WTC11 (cell line): Measurements from ENCODE around the gene SLC47A2. TPM values are rescaled to one million over a fixed set of nuclear protein-coding genes. Genes with fewer than 3 reads are reported as not detected.
A peak's percentile ranks its signal among the peaks of the same experiment; 100 is the strongest.

Source experiments
- ATAC-seq: fragments of 200-7000 bp; cut with Tn5 transposase; 2 replicates; pipeline ENCODE4 v1.10.0; 2021; ENCODE audit warnings: mild to moderate bottlenecking, moderate library complexity
- CTCF ChIA-PET: fragments of 300-600 bp; sonication (Branson Sonifier 250); formaldehyde crosslinking; loops from one replicate; lab custom pipeline; 2021; ENCODE audit warnings: antibody characterized with exemption; lab: Charles Lee
- POLR2A ChIA-PET: fragments of 350-600 bp; sonication (Branson Sonifier 250); formaldehyde crosslinking; loops from one replicate; lab custom pipeline; 2021; ENCODE audit warnings: antibody characterized with exemption; lab: Charles Lee
- DNase-seq: peaks from one replicate; pipeline ENCODE4 v3.0.0; 2021; ENCODE audit warnings: low spot score
- H3K27ac Mint-ChIP-seq: 2 replicates; pipeline ENCODE4 v1.8.0; 2021; ENCODE audit warnings: mixed read lengths
- H3K27me3 Mint-ChIP-seq: 2 replicates; pipeline ENCODE4 v1.8.0; 2021; ENCODE audit warnings: low read depth, mild to moderate bottlenecking, moderate library complexity, mixed read lengths
- H3K36me3 Mint-ChIP-seq: 2 replicates; pipeline ENCODE4 v1.8.0; 2021; ENCODE audit warnings: mixed read lengths
- H3K4me1 Mint-ChIP-seq: 2 replicates; pipeline ENCODE4 v1.8.0; 2022; ENCODE audit warnings: mixed read lengths
- H3K4me3 Mint-ChIP-seq: 2 replicates; pipeline ENCODE4 v1.8.0; 2021; ENCODE audit warnings: mild to moderate bottlenecking, moderate library complexity, mixed read lengths
- H3K9me3 Mint-ChIP-seq: 2 replicates; pipeline ENCODE4 v1.8.0; 2021; ENCODE audit warnings: mixed read lengths
- E2F1 ChIP-seq: sonication (generic); formaldehyde crosslinking; IDR thresholded peaks from 2 replicates; pipeline ENCODE4 v1.8.0; 2022; ENCODE audit warnings: mild to moderate bottlenecking, missing genetic modification reagents
- GABPB1 ChIP-seq: sonication (generic); formaldehyde crosslinking; IDR thresholded peaks from 2 replicates; pipeline ENCODE4 v1.8.1; 2023; ENCODE audit warnings: mild to moderate bottlenecking, missing genetic modification reagents
- NFE2L1 ChIP-seq: sonication (generic); formaldehyde crosslinking; IDR thresholded peaks from 2 replicates; pipeline ENCODE4 v1.8.1; 2023; ENCODE audit warnings: missing genetic modification reagents
- NFYB ChIP-seq: sonication (generic); formaldehyde crosslinking; conservative IDR thresholded peaks from 2 replicates; pipeline ENCODE4 v1.8.0; 2022; ENCODE audit warnings: low read depth, missing genetic modification reagents
- NR1H2 ChIP-seq: sonication (generic); formaldehyde crosslinking; IDR thresholded peaks from 2 replicates; pipeline ENCODE4 v1.9.0; 2021; ENCODE audit warnings: mild to moderate bottlenecking, moderate library complexity, missing genetic modification reagents
- TP53 ChIP-seq: sonication (generic); formaldehyde crosslinking; IDR thresholded peaks from 2 replicates; pipeline ENCODE4 v1.8.1; 2023; ENCODE audit warnings: mild to moderate bottlenecking, missing genetic modification reagents
- ZNF219 ChIP-seq: sonication (generic); formaldehyde crosslinking; IDR thresholded peaks from 2 replicates; pipeline ENCODE4 v1.8.0; 2023; ENCODE audit warnings: missing genetic modification reagents, mild to moderate bottlenecking, borderline replicate concordance
- total RNA-seq: library from RNA; stranded (reverse); gene quantifications from 3 replicates; pipeline ENCODE4 v1.2.3, GENCODE V29; 2021
- TF ChIP-seq, protein P1 (sequence below): fragments of 250-450 bp; sonication (Bioruptor Pico); IDR thresholded peaks from 2 replicates; pipeline ENCODE4 v1.9.0; 2021; ENCODE audit warnings: mild to moderate bottlenecking, borderline replicate concordance
- TF ChIP-seq, protein P2 (sequence below): sonication (generic); formaldehyde crosslinking; IDR thresholded peaks from 2 replicates; pipeline ENCODE4 v1.8.1; 2022; ENCODE audit warnings: mild to moderate bottlenecking, moderate library complexity, missing genetic modification reagents
- TF ChIP-seq, protein P3 (sequence below): fragments of 250-450 bp; sonication (Bioruptor Pico); IDR thresholded peaks from 2 replicates; pipeline ENCODE4 v1.9.0; 2021; ENCODE audit warnings: mild to moderate bottlenecking

The SLC47A2 gene
- total RNA-seq, 1 experiment from 2014 or later: not detected

- ATAC-seq: no peak
- no peaks in the 10 kb centered on the region; the same call in none of the 2 replicates for H3K27me3 Mint-ChIP-seq
- ChIA-PET POLR2A (no interaction called here), CTCF (interaction anchor here (2.5 to 2.8 kb wide), 2 partner anchors 11 to 15 kb away, joined by 10 to 21 read pairs; no protein-coding TSS in a partner anchor)
- no peaks in the 10 kb centered on the region for H3K4me1 Mint-ChIP-seq
- TF ChIP-seq, protein P1, sequence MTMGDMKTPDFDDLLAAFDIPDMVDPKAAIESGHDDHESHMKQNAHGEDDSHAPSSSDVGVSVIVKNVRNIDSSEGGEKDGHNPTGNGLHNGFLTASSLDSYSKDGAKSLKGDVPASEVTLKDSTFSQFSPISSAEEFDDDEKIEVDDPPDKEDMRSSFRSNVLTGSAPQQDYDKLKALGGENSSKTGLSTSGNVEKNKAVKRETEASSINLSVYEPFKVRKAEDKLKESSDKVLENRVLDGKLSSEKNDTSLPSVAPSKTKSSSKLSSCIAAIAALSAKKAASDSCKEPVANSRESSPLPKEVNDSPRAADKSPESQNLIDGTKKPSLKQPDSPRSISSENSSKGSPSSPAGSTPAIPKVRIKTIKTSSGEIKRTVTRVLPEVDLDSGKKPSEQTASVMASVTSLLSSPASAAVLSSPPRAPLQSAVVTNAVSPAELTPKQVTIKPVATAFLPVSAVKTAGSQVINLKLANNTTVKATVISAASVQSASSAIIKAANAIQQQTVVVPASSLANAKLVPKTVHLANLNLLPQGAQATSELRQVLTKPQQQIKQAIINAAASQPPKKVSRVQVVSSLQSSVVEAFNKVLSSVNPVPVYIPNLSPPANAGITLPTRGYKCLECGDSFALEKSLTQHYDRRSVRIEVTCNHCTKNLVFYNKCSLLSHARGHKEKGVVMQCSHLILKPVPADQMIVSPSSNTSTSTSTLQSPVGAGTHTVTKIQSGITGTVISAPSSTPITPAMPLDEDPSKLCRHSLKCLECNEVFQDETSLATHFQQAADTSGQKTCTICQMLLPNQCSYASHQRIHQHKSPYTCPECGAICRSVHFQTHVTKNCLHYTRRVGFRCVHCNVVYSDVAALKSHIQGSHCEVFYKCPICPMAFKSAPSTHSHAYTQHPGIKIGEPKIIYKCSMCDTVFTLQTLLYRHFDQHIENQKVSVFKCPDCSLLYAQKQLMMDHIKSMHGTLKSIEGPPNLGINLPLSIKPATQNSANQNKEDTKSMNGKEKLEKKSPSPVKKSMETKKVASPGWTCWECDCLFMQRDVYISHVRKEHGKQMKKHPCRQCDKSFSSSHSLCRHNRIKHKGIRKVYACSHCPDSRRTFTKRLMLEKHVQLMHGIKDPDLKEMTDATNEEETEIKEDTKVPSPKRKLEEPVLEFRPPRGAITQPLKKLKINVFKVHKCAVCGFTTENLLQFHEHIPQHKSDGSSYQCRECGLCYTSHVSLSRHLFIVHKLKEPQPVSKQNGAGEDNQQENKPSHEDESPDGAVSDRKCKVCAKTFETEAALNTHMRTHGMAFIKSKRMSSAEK: no peak
- TF ChIP-seq NR1H2 (CRISPR knock-in tag) (no peak), E2F1 (CRISPR knock-in tag) (no peak)
- TF ChIP-seq, protein P2, sequence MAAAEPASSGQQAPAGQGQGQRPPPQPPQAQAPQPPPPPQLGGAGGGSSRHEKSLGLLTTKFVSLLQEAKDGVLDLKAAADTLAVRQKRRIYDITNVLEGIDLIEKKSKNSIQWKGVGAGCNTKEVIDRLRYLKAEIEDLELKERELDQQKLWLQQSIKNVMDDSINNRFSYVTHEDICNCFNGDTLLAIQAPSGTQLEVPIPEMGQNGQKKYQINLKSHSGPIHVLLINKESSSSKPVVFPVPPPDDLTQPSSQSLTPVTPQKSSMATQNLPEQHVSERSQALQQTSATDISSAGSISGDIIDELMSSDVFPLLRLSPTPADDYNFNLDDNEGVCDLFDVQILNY: no peak
- no peaks in the 10 kb centered on the region for H3K36me3 Mint-ChIP-seq
- no peak for DNase-seq
- H3K4me3 Mint-ChIP-seq: no peak overlapping the region
- no peak overlapping the region for H3K27ac Mint-ChIP-seq
- H3K9me3 Mint-ChIP-seq: peaks cover 12% of the 10 kb centered on the region
Measured at GRCh38 chr17:19729900-19730299, 13.5 kb upstream of the SLC47A2 start.

GRCh38 chr17:19728084-19728495 lies 11.7 kb upstream of the SLC47A2 start:
- Mint-ChIP-seq H3K27me3 (no peaks in the 10 kb centered on the region; the same call in none of the 2 replicates), H3K4me3 (no peak overlapping the region), H3K27ac (no peak overlapping the region), H3K36me3 (no peaks in the 10 kb centered on the region), H3K9me3 (peaks cover 12% of the 10 kb centered on the region), H3K4me1 (no peaks in the 10 kb centered on the region)
- ChIA-PET POLR2A (interaction anchor here (0.5 to 0.6 kb wide), 2 partner anchors 36 to 85 kb away, joined by 4 to 7 read pairs; no protein-coding TSS in a partner anchor), CTCF (interaction anchor here (0.9 to 2.8 kb wide), 6 partner anchors 9 to 139 kb away, joined by 3 to 21 read pairs (median 5); partner anchors contain the start of genes ALDH3A2 and ULK2)
- TF ChIP-seq ZNF219 (CRISPR knock-in tag) (no peak), GABPB1 (0 out of 2 replicates have a peak, but pooled peaks have one; percentile 26), NFYB (CRISPR knock-in tag) (no peak)
- DNase-seq (no peak), ATAC-seq (no peak)

- Mint-ChIP-seq H3K4me3 (no peak overlapping the region), H3K27ac (no peak overlapping the region), H3K36me3 (no peaks in the 10 kb centered on the region), H3K4me1 (no peaks in the 10 kb centered on the region), H3K27me3 (no peaks in the 10 kb centered on the region; the same call in none of the 2 replicates), H3K9me3 (peaks cover 12% of the 10 kb centered on the region)
- ChIA-PET CTCF (interaction anchor here (0.9 to 2.8 kb wide), 6 partner anchors 9 to 140 kb away, joined by 3 to 21 read pairs (median 5); partner anchors contain the start of genes ALDH3A2 and ULK2), POLR2A (interaction anchor here (0.5 to 0.6 kb wide), 2 partner anchors 37 to 85 kb away, joined by 4 to 7 read pairs; no protein-coding TSS in a partner anchor)
- DNase-seq (no peak), ATAC-seq (no peak)
- TF ChIP-seq, protein P3, sequence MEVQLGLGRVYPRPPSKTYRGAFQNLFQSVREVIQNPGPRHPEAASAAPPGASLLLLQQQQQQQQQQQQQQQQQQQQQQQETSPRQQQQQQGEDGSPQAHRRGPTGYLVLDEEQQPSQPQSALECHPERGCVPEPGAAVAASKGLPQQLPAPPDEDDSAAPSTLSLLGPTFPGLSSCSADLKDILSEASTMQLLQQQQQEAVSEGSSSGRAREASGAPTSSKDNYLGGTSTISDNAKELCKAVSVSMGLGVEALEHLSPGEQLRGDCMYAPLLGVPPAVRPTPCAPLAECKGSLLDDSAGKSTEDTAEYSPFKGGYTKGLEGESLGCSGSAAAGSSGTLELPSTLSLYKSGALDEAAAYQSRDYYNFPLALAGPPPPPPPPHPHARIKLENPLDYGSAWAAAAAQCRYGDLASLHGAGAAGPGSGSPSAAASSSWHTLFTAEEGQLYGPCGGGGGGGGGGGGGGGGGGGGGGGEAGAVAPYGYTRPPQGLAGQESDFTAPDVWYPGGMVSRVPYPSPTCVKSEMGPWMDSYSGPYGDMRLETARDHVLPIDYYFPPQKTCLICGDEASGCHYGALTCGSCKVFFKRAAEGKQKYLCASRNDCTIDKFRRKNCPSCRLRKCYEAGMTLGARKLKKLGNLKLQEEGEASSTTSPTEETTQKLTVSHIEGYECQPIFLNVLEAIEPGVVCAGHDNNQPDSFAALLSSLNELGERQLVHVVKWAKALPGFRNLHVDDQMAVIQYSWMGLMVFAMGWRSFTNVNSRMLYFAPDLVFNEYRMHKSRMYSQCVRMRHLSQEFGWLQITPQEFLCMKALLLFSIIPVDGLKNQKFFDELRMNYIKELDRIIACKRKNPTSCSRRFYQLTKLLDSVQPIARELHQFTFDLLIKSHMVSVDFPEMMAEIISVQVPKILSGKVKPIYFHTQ (CRISPR knock-in tag): no peak
- TF ChIP-seq TP53 (CRISPR knock-in tag): no peak
- TF ChIP-seq NFE2L1 (CRISPR knock-in tag): no peak
Measured at GRCh38 chr17:19727501-19728078, 11.2 kb upstream of the SLC47A2 start.
